ENCODE data around the gene TRAM2. TPM values are rescaled to one million over a fixed set of nuclear protein-coding genes. Genes with fewer than 3 reads are reported as not detected.

The TRAM2 gene
- total RNA-seq, 1 experiment from 2014 or later: 12.8 TPM

DNA sequence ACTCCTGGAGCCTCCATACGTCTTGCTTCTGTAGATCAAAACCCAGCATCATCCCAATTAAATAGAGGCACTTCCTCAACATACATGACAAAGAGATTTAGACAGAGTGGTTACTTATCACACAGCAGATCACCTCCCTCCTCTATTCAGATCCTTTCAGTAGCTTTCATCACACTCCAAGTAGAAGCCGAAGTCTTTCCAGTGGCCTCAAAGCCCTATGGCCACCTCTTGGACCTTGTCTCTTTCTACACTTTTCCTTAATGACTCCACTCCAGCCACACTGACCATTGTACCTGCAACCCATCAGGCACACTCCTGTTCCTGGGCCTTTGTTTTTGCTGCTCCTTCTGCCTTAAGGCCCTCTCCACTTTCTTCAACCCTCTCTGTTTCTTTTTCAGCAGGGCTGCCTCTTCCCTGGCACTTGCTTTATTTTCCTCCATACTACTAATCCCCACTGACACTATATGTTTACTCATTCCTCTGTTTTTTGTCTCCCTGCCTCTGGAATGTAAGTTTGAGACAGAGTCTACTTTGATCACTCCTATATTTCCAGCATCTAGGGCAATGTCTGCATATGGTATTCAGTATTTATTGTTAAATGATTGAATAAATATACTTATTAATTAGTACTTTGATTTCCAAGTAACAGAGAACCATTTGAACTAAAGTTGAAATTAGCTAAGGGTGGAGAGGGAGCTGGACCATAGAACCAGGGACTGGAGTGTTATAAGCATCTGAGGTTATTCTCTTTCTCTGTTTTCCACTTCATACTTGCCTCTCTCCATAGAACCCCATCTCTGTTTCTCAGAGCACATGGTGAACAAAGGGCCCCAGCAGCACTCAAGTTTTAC lies 43.4 kb upstream of the TRAM2 start:
- H3K4me3 Mint-ChIP-seq (ENCODE audit: low read depth, unreplicated experiment): no peak overlapping the region
- H3K36me3 Mint-ChIP-seq (ENCODE audit: insufficient read depth, unreplicated experiment): no peaks in the 10 kb centered on the region
- no TSS peak for BruUV-seq (replicated peaks)
- CTCF ChIA-PET: no interaction called here
- H3K27ac Mint-ChIP-seq (ENCODE audit: unreplicated experiment): no peak overlapping the region
- H3K27me3 Mint-ChIP-seq (ENCODE audit: unreplicated experiment): no peaks in the 10 kb centered on the region
- no peaks in the 10 kb centered on the region for H3K4me1 Mint-ChIP-seq (ENCODE audit: low read depth, unreplicated experiment)
- intact Hi-C loops (cut with micrococcal nuclease; ENCODE audit: unreplicated experiment): no loop called here
- peaks cover 2% of the 10 kb centered on the region for H3K9me3 Mint-ChIP-seq (ENCODE audit: low read depth, unreplicated experiment)
- no peak for DNase-seq
- TF ChIP-seq, protein P1, sequence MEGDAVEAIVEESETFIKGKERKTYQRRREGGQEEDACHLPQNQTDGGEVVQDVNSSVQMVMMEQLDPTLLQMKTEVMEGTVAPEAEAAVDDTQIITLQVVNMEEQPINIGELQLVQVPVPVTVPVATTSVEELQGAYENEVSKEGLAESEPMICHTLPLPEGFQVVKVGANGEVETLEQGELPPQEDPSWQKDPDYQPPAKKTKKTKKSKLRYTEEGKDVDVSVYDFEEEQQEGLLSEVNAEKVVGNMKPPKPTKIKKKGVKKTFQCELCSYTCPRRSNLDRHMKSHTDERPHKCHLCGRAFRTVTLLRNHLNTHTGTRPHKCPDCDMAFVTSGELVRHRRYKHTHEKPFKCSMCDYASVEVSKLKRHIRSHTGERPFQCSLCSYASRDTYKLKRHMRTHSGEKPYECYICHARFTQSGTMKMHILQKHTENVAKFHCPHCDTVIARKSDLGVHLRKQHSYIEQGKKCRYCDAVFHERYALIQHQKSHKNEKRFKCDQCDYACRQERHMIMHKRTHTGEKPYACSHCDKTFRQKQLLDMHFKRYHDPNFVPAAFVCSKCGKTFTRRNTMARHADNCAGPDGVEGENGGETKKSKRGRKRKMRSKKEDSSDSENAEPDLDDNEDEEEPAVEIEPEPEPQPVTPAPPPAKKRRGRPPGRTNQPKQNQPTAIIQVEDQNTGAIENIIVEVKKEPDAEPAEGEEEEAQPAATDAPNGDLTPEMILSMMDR (IDR thresholded peaks at IDR 0.05; ENCODE audit: unreplicated experiment): no peak

DNA sequence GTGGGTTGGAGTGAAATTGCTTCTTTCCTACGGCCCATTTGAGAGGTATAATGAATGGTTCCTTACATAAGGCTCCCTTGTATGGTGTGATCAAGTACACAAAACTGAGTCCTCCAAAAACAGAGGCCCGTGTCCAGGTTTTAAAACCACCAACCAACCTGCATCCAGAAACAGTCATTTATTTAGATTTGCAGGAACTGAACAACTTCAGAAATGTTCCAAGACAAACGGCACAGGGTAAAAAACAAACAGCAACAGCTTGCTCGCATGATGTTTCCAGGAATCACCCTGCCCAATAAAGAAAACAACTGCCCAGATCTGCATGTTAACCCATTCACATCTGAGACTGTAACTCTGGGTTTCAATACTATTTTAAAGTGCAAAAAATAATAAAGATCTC lies 40.2 kb upstream of the TRAM2 start:
- intact Hi-C loops (cut with micrococcal nuclease; ENCODE audit: unreplicated experiment): no loop called here
- Mint-ChIP-seq H3K27me3 (ENCODE audit: unreplicated experiment) (no peaks in the 10 kb centered on the region), H3K36me3 (ENCODE audit: insufficient read depth, unreplicated experiment) (no peaks in the 10 kb centered on the region), H3K4me1 (ENCODE audit: low read depth, unreplicated experiment) (peaks cover 10% of the 10 kb centered on the region), H3K9me3 (ENCODE audit: low read depth, unreplicated experiment) (no peaks in the 10 kb centered on the region), H3K27ac (ENCODE audit: unreplicated experiment) (no peak overlapping the region), H3K4me3 (ENCODE audit: low read depth, unreplicated experiment) (no peak overlapping the region)
- BruUV-seq (replicated peaks): no TSS peak
- CTCF ChIA-PET: no interaction called here
- DNase-seq: no peak
- TF ChIP-seq, protein P1 (IDR thresholded peaks at IDR 0.05; ENCODE audit: unreplicated experiment): no peak

DNA sequence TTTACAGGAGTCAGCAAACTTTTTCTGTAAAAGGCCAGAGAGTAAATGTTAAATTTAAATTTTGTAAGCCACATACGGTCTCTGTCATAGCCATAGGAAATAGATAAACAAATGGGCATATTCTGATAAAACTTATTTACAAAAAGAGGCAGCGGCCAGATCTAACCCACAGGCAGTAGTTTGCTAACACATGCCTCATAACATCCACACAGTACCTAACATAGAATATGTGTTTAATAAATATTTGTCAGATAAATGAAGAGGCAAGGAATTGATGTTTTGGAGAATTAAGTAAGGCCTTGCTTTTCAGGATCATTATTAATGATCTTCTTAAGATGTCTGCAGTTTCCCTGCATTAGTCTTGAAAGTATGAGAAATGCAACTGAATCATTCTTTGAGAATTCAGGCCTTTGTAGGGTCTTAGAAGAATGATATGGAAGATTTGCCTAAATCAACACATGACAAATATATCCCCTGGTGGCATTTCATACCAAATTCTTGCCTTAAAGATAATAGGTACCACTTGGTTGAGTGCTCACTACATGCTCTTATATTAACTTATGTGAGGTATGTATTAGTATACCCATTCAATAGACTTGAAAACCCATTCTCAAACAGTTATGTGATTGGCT lies 39.3 kb upstream of the TRAM2 start:
- intact Hi-C loops (cut with micrococcal nuclease; ENCODE audit: unreplicated experiment): no loop called here
- Mint-ChIP-seq H3K9me3 (ENCODE audit: low read depth, unreplicated experiment) (no peaks in the 10 kb centered on the region), H3K27ac (ENCODE audit: unreplicated experiment) (no peak overlapping the region), H3K4me3 (ENCODE audit: low read depth, unreplicated experiment) (no peak overlapping the region), H3K4me1 (ENCODE audit: low read depth, unreplicated experiment) (peaks cover 10% of the 10 kb centered on the region), H3K27me3 (ENCODE audit: unreplicated experiment) (no peaks in the 10 kb centered on the region), H3K36me3 (ENCODE audit: insufficient read depth, unreplicated experiment) (no peaks in the 10 kb centered on the region)
- CTCF ChIA-PET: no interaction called here
- no peak for DNase-seq
- no TSS peak for BruUV-seq (replicated peaks)
- TF ChIP-seq, protein P1 (IDR thresholded peaks at IDR 0.05; ENCODE audit: unreplicated experiment): no peak

DNA sequence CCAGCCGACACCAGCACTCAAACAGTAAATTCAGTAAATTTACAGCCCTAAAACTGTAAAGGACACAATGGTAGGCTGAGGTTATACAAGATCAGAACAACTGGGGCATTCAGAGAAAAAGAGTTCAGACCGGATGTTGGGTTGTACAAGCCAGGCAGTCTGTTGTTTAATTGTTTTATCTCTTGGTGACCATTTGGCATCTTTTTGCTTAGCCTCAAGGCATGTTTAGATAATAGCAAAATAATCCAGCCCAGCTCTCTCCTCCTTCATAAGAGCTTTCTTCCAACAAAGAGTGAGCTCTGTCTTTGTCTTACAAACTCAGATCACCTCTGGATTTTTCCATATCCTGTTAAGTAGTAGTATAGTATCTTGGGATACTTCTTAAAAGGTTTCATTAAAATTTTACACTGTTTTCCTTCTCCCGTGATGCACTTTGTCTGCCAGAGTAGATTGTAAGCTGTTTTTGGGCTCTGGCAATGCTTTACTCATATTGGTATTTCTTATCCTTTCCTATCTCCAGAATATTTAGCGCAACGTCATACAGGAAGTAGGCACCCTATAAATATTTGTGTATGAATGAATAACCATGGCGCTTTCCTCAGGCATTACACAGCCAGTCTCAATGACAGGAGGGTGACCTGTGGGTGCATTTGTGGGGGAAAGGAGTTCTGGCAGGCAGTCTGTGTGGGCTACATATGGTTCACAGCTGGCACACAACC lies 35.6 kb upstream of the TRAM2 start:
- Mint-ChIP-seq H3K4me3 (ENCODE audit: low read depth, unreplicated experiment) (no peak overlapping the region), H3K27me3 (ENCODE audit: unreplicated experiment) (no peaks in the 10 kb centered on the region), H3K36me3 (ENCODE audit: insufficient read depth, unreplicated experiment) (no peaks in the 10 kb centered on the region), H3K4me1 (ENCODE audit: low read depth, unreplicated experiment) (peaks cover 10% of the 10 kb centered on the region), H3K27ac (ENCODE audit: unreplicated experiment) (peak overlapping the region; percentile 68), H3K9me3 (ENCODE audit: low read depth, unreplicated experiment) (peaks cover 2% of the 10 kb centered on the region)
- TF ChIP-seq, protein P1 (IDR thresholded peaks at IDR 0.05; ENCODE audit: unreplicated experiment): no peak
- CTCF ChIA-PET: no interaction called here
- no TSS peak for BruUV-seq (replicated peaks)
- DNase-seq: no peak
- intact Hi-C loops (cut with micrococcal nuclease; ENCODE audit: unreplicated experiment): no loop called here

All from Calu3 (cell line).